MM.1S (cell line): ENCODE results near the gene CNTN5.

Experiments used
- DNase-seq: peaks from one replicate; pipeline ENCODE4 v3.0.0-alpha.2; 2015
- H2AFZ ChIP-seq: fragments of 300-600 bp; sonication (generic); 2 replicates; pipeline ENCODE4 v1.6.0; 2016; ENCODE audit warnings: antibody characterized with exemption, low read length
- H3F3A ChIP-seq: fragments of 300-600 bp; sonication (generic); 2 replicates; pipeline ENCODE4 v1.6.1; 2016; ENCODE audit warnings: mild to moderate bottlenecking, antibody characterized with exemption, low read length, moderate library complexity, mixed read lengths; ENCODE audit not compliant: insufficient read depth
- H3K27ac ChIP-seq: fragments of 300-600 bp; sonication (generic); 2 replicates; pipeline ENCODE4 v1.5.1; 2016; ENCODE audit warnings: mild to moderate bottlenecking, low read length
- H3K27me3 ChIP-seq: fragments of 300-600 bp; sonication (generic); replicated peaks from 2 replicates; pipeline ENCODE4 v1.6.0; 2016; ENCODE audit warnings: low read length; ENCODE audit not compliant: insufficient read depth
- H3K36me3 ChIP-seq: fragments of 300-600 bp; sonication (generic); replicated peaks from 2 replicates; pipeline ENCODE4 v1.6.1; 2016; ENCODE audit warnings: mild to moderate bottlenecking, low read length, mixed read lengths; ENCODE audit not compliant: insufficient read depth
- H3K4me1 ChIP-seq: fragments of 300-600 bp; sonication (generic); 2 replicates; pipeline ENCODE4 v1.6.1; 2016; ENCODE audit warnings: low read length, mixed read lengths
- H3K4me2 ChIP-seq: fragments of 300-600 bp; sonication (generic); 2 replicates; pipeline ENCODE4 v1.6.0; 2016; ENCODE audit warnings: low read depth, low read length
- H3K4me3 ChIP-seq: fragments of 300-600 bp; sonication (generic); 2 replicates; pipeline ENCODE4 v1.5.1; 2016; ENCODE audit warnings: low read length, mixed read lengths
- H3K79me2 ChIP-seq: fragments of 300-600 bp; sonication (generic); 2 replicates; pipeline ENCODE4 v1.6.1; 2016; ENCODE audit warnings: mixed run types, low read length, mixed read lengths
- H3K9ac ChIP-seq: fragments of 300-600 bp; sonication (generic); 2 replicates; pipeline ENCODE4 v1.6.1; 2016; ENCODE audit warnings: low read length, mixed read lengths
- H3K9me2 ChIP-seq: fragments of 300-600 bp; sonication (generic); replicated peaks from 2 replicates; pipeline ENCODE4 v1.6.1; 2016; ENCODE audit warnings: mild to moderate bottlenecking, low read length, mixed read lengths; ENCODE audit not compliant: insufficient read depth
- H3K9me3 ChIP-seq: fragments of 300-600 bp; sonication (generic); replicated peaks from 2 replicates; pipeline ENCODE4 v1.6.1; 2016; ENCODE audit warnings: mild to moderate bottlenecking, low read length, mixed read lengths; ENCODE audit not compliant: insufficient read depth
- H4K20me1 ChIP-seq: fragments of 300-600 bp; sonication (generic); 2 replicates; pipeline ENCODE4 v1.6.1; 2016; ENCODE audit warnings: mild to moderate bottlenecking, low read length, moderate library complexity, mixed read lengths; ENCODE audit not compliant: insufficient read depth
- EZH2 ChIP-seq: fragments of 300-600 bp; sonication (generic); optimal IDR thresholded peaks from 2 replicates; pipeline ENCODE3; 2017; ENCODE audit warnings: low read depth, mild to moderate bottlenecking, antibody characterized with exemption, low read length, mixed read lengths
- EZH2phosphoT487 ChIP-seq: fragments of 300-600 bp; sonication (generic); IDR thresholded peaks from 2 replicates; pipeline ENCODE4 v1.6.1; 2018; ENCODE audit warnings: antibody characterized with exemption, low read length
- TF ChIP-seq, protein P1 (sequence below): fragments of 300-600 bp; sonication (generic); IDR thresholded peaks from 2 replicates; pipeline ENCODE4 v1.5.1; 2016; ENCODE audit warnings: antibody characterized with exemption, low read length, mixed read lengths

Gene CNTN5

GRCh38 chr11:99418927-99419720 is 398.4 kb downstream of the CNTN5 start:
- H4K20me1 ChIP-seq, result no peaks in the 10 kb centered on the region
- no peaks in the 10 kb centered on the region for H3F3A ChIP-seq
- H3K27me3 ChIP-seq, result no peaks in the 10 kb centered on the region
- no peak for DNase-seq
- no peak overlapping the region for H3K4me2 ChIP-seq
- no peaks in the 10 kb centered on the region for H3K36me3 ChIP-seq
- no peaks in the 10 kb centered on the region for H3K79me2 ChIP-seq
- no peak overlapping the region for H2AFZ ChIP-seq
- H3K27ac ChIP-seq, result no peak overlapping the region
- TF ChIP-seq, protein P1, sequence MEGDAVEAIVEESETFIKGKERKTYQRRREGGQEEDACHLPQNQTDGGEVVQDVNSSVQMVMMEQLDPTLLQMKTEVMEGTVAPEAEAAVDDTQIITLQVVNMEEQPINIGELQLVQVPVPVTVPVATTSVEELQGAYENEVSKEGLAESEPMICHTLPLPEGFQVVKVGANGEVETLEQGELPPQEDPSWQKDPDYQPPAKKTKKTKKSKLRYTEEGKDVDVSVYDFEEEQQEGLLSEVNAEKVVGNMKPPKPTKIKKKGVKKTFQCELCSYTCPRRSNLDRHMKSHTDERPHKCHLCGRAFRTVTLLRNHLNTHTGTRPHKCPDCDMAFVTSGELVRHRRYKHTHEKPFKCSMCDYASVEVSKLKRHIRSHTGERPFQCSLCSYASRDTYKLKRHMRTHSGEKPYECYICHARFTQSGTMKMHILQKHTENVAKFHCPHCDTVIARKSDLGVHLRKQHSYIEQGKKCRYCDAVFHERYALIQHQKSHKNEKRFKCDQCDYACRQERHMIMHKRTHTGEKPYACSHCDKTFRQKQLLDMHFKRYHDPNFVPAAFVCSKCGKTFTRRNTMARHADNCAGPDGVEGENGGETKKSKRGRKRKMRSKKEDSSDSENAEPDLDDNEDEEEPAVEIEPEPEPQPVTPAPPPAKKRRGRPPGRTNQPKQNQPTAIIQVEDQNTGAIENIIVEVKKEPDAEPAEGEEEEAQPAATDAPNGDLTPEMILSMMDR, result no peak
- TF ChIP-seq EZH2phosphoT487 (no peak), EZH2 (no peak)
- H3K9ac ChIP-seq, result no peak overlapping the region
- H3K4me1 ChIP-seq, result no peaks in the 10 kb centered on the region
- no peak overlapping the region for H3K4me3 ChIP-seq
- no peaks in the 10 kb centered on the region for H3K9me3 ChIP-seq
- no peaks in the 10 kb centered on the region for H3K9me2 ChIP-seq

- Histone ChIP-seq H3K9me3 (no peaks in the 10 kb centered on the region), H3K4me1 (no peaks in the 10 kb centered on the region)
Observed at GRCh38 chr11:99419991-99420390, 399.2 kb downstream of the CNTN5 start.

DNA sequence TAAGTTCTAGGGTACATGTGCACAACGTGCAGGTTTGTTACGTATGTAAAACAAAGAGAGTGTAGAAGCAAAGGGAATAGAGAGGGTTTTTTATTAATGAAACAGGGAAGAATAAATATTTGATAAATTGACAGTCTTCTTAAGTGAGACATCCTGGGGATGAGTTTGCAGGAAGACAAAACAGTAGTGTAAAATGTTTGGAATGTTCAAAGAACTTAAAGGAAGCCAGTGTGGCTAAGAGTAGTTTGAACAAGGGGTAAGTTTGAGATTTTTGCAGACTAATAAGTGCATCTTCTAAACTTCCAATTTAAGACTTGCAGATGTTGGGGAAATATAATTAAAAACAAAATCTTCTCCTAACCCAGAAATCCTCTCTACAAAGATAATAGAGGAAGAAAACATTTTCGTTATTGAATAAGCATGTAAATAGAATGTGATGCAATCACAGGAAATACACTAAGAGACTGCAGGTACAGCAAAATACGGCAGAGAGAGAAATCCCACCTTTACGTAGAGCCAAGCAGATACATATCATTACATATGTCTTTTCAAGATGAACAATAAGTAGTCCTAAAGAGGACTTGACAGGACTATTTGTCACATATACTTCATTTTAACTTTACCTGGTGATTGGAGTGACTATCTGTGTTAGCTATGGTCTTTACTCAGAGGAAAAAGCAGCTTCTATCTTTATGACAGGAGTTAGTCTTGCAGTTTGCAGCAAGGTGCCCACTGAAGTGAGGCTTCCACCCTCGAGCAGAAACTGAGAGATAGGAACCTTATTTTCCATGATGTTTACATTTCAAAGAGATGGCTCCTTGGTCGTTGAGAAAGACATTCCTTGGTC is 402.1 kb downstream of the CNTN5 start:
- TF ChIP-seq EZH2 (no peak), EZH2phosphoT487 (no peak)
- TF ChIP-seq, protein P1, result no peak
- no peak overlapping the region for H3K4me2 ChIP-seq
- DNase-seq, result no peak

More at GRCh38 chr11:99419991-99420390, 399.2 kb downstream of the CNTN5 start:
- Histone ChIP-seq H4K20me1 (no peaks in the 10 kb centered on the region), H3K9me2 (no peaks in the 10 kb centered on the region), H3K9ac (no peak overlapping the region), H3K27ac (no peak overlapping the region), H3K36me3 (no peaks in the 10 kb centered on the region), H3K27me3 (no peaks in the 10 kb centered on the region), H3K79me2 (no peaks in the 10 kb centered on the region), H3K4me3 (no peak overlapping the region), H2AFZ (no peak overlapping the region), H3K4me2 (no peak overlapping the region), H3F3A (no peaks in the 10 kb centered on the region)
- no peak for DNase-seq
- no peak for TF ChIP-seq EZH2phosphoT487
- TF ChIP-seq, protein P1, result no peak
- no peak for TF ChIP-seq EZH2

More for the DNA sequence above, 402.1 kb downstream of the CNTN5 start:
- Histone ChIP-seq H3K9ac (no peak overlapping the region), H4K20me1 (no peaks in the 10 kb centered on the region), H2AFZ (no peak overlapping the region), H3K79me2 (no peaks in the 10 kb centered on the region), H3K4me1 (no peaks in the 10 kb centered on the region), H3K36me3 (no peaks in the 10 kb centered on the region), H3K27me3 (no peaks in the 10 kb centered on the region), H3K9me3 (no peaks in the 10 kb centered on the region), H3K4me3 (no peak overlapping the region), H3F3A (no peaks in the 10 kb centered on the region), H3K27ac (no peak overlapping the region), H3K9me2 (no peaks in the 10 kb centered on the region)
